Testis (tissue), 3 donors: ENCODE measurements around the gene TEDDM1. TPM values are rescaled to one million over a fixed set of nuclear protein-coding genes. Genes with fewer than 3 reads are reported as not detected.
A peak's percentile ranks its signal among the peaks of the same experiment; 100 is the strongest.

ENCODE experiments used
- DNase-seq: peaks from one replicate; pipeline ENCODE4 v3.0.0-alpha.2; 2019
- H3K27ac ChIP-seq, 2 donors: fragments of 200-600 bp; sonication (generic); one replicate each; pipeline ENCODE4 v1.5.1; 2019
- H3K27me3 ChIP-seq: fragments of 200-600 bp; sonication (generic); one replicate; pipeline ENCODE4 v1.5.1; 2019
- H3K36me3 ChIP-seq: fragments of 200-600 bp; sonication (generic); one replicate; pipeline ENCODE4 v1.5.1; 2017; ENCODE audit warnings: low read depth; ENCODE audit errors: missing control alignments
- H3K4me1 ChIP-seq: fragments of 200-600 bp; sonication (generic); one replicate; pipeline ENCODE4 v1.5.1; 2019
- H3K4me3 ChIP-seq, 2 donors: fragments of 200-600 bp; sonication (generic); one replicate each; pipeline ENCODE4 v1.5.1; 2017 to 2019
- H3K9me3 ChIP-seq: fragments of 200-600 bp; sonication (generic); one replicate; pipeline ENCODE4 v1.5.1; 2017
- CTCF ChIP-seq, 3 experiments: fragments of 450-650 bp in 2 of 3; fragments of 200-600 bp in 1 of 3; sonication (generic) in 1 of 3; IDR thresholded peaks; one replicate each; pipeline ENCODE4 v1.5.1; 2016 to 2019; ENCODE audit warnings: antibody characterized with exemption in 3 of 3, mild to moderate bottlenecking in 2 of 3, moderate library complexity in 1 of 3
- POLR2A ChIP-seq: fragments of 450-650 bp; IDR thresholded peaks from one replicate; pipeline ENCODE4 v1.6.1; 2017; ENCODE audit warnings: antibody characterized with exemption, mild to moderate bottlenecking, moderate library complexity
- WGBS, 2 donors: methylation state at CpG; one replicate each; pipeline ENCODE4 v1.1.5; 2018; 5-methylcytosine and 5-hydroxymethylcytosine counted together
- intact Hi-C: fragments of 100-400 bp; cut with DNase I; formaldehyde crosslinking; loops from one replicate; pipeline ENCODE4 v1.15.1; 2023; ENCODE audit warnings: low total_unique reads
- polyA plus RNA-seq: library from polyadenylated mRNA; stranded (reverse); fragments of 350-450 nt; fragmentation: Illumina TruSeq; extraction: RNeasy Lipid Tissue Mini Kit (QIAGEN cat#74804); gene quantifications from one replicate; pipeline ENCODE4 v1.2.3, GENCODE V29; 2014; ENCODE audit warnings: low read depth, low replicate concordance; ENCODE audit not compliant: insufficient read depth
- total RNA-seq, 2 donors: library from RNA; depleted of rRNA; stranded (reverse); fragments of >200 nt; gene quantifications; one replicate each; pipeline ENCODE4 v1.2.3, GENCODE V29; 2016

Gene TEDDM1
- total and polyA plus RNA-seq, 3 donors from 2014 or later, result not detected

- Histone ChIP-seq H3K27ac (no peak overlapping the region), H3K27me3 (no peaks in the 10 kb centered on the region), H3K4me3 (no peak overlapping the region), H3K36me3 (no peaks in the 10 kb centered on the region), H3K4me1 (no peaks in the 10 kb centered on the region), H3K9me3 (no peaks in the 10 kb centered on the region)
- no peak for TF ChIP-seq CTCF (IDR thresholded peaks at IDR 0.05)
- no peak for TF ChIP-seq POLR2A
- WGBS, 2 donors, result 88 to 95% methylated on average over 1 of the region's 1 CpG
- no peak for DNase-seq
- intact Hi-C loops, result no loop called here
Observed at GRCh38 chr1:182442333-182442732, 41.9 kb upstream of the TEDDM1 start.

GRCh38 chr1:182441719-182442118 is 41.3 kb upstream of the TEDDM1 start:
- intact Hi-C loops, result no loop called here
- Histone ChIP-seq H3K4me3 (no peak overlapping the region), H3K27ac (no peak overlapping the region), H3K36me3 (no peaks in the 10 kb centered on the region), H3K9me3 (no peaks in the 10 kb centered on the region), H3K27me3 (no peaks in the 10 kb centered on the region), H3K4me1 (no peaks in the 10 kb centered on the region)
- DNase-seq, result no peak
- TF ChIP-seq CTCF (IDR thresholded peaks at IDR 0.05), result no peak
- no peak for TF ChIP-seq POLR2A
- 84 to 93% methylated on average over 2 to 3 of the region's 3 CpGs for WGBS, 2 donors

- no peak for TF ChIP-seq POLR2A
- no peak for TF ChIP-seq CTCF (IDR thresholded peaks at IDR 0.05)
- no peaks in the 10 kb centered on the region for H3K36me3 ChIP-seq
- intact Hi-C loops, result no loop called here
- H3K4me1 ChIP-seq, result no peaks in the 10 kb centered on the region
- no peak overlapping the region for H3K4me3 ChIP-seq
- no peaks in the 10 kb centered on the region for H3K27me3 ChIP-seq
- H3K27ac ChIP-seq, result no peak overlapping the region
- no peak for DNase-seq
- no peaks in the 10 kb centered on the region for H3K9me3 ChIP-seq
- 68 to 73% methylated on average over 1 of the region's 1 CpG for WGBS, 2 donors
Observed at GRCh38 chr1:182438326-182438725, 37.9 kb upstream of the TEDDM1 start.

- Histone ChIP-seq H3K4me1 (no peaks in the 10 kb centered on the region), H3K4me3 (no peak overlapping the region), H3K27me3 (no peaks in the 10 kb centered on the region), H3K36me3 (no peaks in the 10 kb centered on the region), H3K27ac (no peak overlapping the region), H3K9me3 (no peaks in the 10 kb centered on the region)
- intact Hi-C loops, result no loop called here
- no peak for TF ChIP-seq CTCF (IDR thresholded peaks at IDR 0.05)
- no peak for DNase-seq
- 74 to 95% methylated on average over 1 of the region's 1 CpG for WGBS, 2 donors
Observed at GRCh38 chr1:182433580-182433979, 33.1 kb upstream of the TEDDM1 start.

GRCh38 chr1:182431278-182431677 is 30.8 kb upstream of the TEDDM1 start:
- Histone ChIP-seq H3K4me1 (no peaks in the 10 kb centered on the region), H3K27me3 (no peaks in the 10 kb centered on the region), H3K27ac (peak overlapping the region in 1 of 2 donors; percentile 4), H3K36me3 (no peaks in the 10 kb centered on the region), H3K4me3 (no peak overlapping the region), H3K9me3 (no peaks in the 10 kb centered on the region)
- intact Hi-C loops, result no loop called here
- 51 to 57% methylated on average over 7 of the region's 7 CpGs for WGBS, 2 donors
- no peak for DNase-seq
- no peak for TF ChIP-seq CTCF (IDR thresholded peaks at IDR 0.05)
- no peak for TF ChIP-seq POLR2A
